Esophagus muscularis mucosa (tissue), 3 donors: ENCODE results near the gene TET3.

ENCODE experiments used
- CTCF ChIP-seq, 3 experiments: fragments of 200-600 bp in 2 of 3; fragments of 450-650 bp in 1 of 3; sonication (generic) in 2 of 3; IDR thresholded peaks; one replicate each; pipeline ENCODE4 v1.5.1; 2017 to 2019; ENCODE audit warnings: antibody characterized with exemption in 3 of 3, mild to moderate bottlenecking in 2 of 3, moderate library complexity in 1 of 3
- POLR2A ChIP-seq: fragments of 450-650 bp; IDR thresholded peaks from one replicate; pipeline ENCODE4 v1.6.1; 2017; ENCODE audit warnings: antibody characterized with exemption, moderate library complexity, mild to moderate bottlenecking, low read depth

GRCh38 chr2:73935641-73936040, 49.1 kb upstream of the TET3 start:
- TF ChIP-seq CTCF (IDR thresholded peaks at IDR 0.05) (no peak), POLR2A (no peak)
